ENCODE measurements around the gene SULT1A1.

SULT1A1 gene

DNA sequence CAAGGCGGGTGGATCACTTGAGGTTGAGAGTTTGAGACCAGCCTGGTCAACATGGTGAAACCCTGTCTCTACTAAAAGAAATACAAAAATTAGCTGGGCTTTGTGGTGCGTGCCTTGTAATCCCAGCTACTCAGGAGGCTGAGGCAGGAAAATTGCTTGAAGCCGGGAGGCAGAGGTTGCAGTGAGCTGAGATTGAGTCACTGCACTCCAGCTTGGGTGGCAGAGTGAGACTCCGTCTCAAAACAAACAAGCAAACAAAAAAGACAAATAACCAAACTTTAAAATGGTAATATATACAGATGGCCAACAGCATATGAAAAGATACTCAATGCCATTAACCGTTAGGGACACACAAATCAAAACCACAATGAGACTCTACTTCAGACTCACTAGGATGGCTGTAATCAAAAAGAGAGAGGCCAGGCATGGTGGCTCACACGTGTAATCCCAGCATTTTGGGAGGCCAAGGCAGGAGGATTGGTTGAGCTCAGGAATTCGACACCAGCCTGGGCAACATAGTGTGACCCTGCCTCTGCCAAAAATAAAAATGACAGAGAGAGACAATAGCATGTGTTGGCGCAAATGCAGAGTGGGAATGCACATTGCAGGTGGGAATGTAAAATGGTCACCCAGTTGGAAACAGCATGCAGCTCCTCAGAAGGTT lies 34.3 kb downstream of the SULT1A1 start:
- TF ChIP-seq GATA3 (IDR thresholded peaks at IDR 0.05; ENCODE audit: low read depth, low read length), result no peak
- no peak for TF ChIP-seq GATA2 (IDR thresholded peaks at IDR 0.05; ENCODE audit: low read depth, low read length)

DNA sequence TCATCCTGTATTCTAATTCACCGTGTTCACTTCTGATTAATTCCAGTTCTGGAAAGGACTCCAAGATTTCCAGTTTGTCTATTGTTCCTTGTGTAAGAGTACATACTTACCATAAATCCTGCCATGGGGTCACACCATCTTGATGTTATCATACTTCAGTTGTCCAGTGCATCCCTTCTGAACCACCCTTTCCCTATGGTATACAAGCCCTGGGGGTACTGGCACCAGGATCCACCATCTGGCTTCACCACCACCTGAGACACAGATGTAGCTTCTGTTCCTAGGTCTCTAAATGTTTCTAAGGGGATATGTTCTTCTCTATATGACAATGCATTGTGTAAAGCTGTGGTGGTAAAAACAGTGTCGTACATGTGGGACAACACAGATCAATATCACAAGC lies 34.9 kb downstream of the SULT1A1 start:
- TF ChIP-seq GATA2 (IDR thresholded peaks at IDR 0.05; ENCODE audit: low read depth, low read length), result peak; percentile 34; the same call in 1 of the 2 replicates
- TF ChIP-seq GATA3 (IDR thresholded peaks at IDR 0.05; ENCODE audit: low read depth, low read length), result peak; percentile 36; the same call in 1 of the 2 replicates

DNA sequence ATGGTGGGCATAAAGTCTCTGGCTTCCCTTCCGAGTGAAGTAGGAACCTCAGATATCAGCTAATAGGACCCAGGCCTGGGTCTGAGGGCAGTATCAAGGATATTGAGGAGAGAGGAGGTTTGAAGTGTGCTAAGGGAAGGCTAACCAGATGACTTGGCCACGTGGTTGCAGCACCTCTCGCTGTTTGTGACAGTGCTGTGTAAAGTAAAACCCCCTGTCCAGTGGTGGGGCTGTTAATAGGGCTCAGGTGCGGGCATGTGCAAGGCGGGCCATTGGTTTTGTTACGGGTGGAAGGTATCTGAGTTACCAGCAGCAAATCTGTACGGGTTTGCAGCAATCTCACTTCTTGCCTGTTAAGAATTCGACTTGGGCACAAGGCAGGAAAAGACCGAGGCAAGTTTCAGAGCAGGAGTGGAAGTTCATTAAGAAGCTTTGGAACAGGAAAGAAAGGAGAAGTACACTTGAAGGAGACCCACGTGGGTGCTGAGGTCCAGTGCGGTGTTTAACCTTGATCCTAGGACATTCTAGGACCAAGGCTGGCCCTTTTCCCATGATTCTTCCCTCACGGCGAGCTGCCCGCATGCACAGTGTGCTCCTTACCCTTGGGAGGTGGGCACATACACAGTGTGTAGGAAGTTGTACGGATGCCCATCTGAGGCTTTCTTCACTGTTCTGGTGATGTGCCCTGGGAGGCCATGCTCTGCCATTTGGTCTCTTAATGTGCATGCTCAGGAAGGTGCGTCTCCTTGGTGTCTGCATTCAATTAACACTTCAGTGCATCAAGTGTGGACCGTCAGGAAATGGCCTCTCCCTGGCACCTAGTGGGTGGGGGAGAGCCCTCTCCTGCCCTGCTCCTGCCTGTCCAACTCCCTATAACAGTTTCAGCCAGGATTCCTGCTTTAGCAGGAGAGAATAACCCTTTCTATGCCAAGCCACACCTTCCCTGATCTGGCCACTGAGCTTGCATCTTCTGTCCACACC lies 35.8 kb downstream of the SULT1A1 start:
- TF ChIP-seq GATA3 (IDR thresholded peaks at IDR 0.05; ENCODE audit: low read depth, low read length) (no peak), GATA2 (IDR thresholded peaks at IDR 0.05; ENCODE audit: low read depth, low read length) (no peak)

DNA sequence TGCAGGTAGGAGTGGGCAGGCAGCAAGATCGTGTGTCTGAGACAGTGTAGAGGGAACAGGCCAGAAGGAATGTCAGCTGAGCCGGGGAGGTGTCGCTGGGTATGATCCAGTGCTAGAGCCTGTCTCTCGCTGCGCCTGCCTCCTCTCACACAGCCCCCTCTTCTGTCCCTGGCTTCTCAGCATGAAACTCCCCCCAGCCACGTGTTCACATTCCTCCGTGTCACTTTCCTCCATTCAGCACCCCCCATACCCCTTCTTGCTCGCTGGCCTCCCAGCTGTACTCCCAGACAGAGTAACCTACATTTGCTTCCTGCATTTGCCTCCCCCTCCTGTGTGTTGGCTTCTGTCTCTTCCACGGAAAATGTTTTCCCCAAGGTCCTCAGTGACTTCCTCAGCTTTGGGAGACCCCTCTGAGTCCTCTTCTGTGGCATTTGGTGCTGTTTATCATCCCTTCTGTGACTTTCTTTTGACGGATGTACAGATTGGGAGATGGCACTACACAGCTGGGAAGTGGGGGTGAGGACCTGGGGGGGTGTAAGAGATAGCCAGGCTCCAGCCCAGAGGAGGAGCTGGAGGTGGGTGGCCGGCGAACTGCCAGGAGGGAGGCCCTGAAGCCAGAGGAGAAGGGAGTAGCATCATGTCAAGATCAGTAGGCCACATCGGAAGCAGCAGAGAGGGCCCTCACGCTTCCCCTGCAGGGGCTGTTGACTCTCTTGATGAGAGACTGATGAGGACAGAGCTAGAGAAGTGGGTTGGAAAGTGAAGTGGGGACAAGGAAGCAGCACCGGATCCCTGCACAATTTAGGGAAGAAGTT lies 36.9 kb downstream of the SULT1A1 start:
- TF ChIP-seq GATA3 (IDR thresholded peaks at IDR 0.05; ENCODE audit: low read depth, low read length), result no peak
- TF ChIP-seq GATA2 (IDR thresholded peaks at IDR 0.05; ENCODE audit: low read depth, low read length), result no peak

DNA sequence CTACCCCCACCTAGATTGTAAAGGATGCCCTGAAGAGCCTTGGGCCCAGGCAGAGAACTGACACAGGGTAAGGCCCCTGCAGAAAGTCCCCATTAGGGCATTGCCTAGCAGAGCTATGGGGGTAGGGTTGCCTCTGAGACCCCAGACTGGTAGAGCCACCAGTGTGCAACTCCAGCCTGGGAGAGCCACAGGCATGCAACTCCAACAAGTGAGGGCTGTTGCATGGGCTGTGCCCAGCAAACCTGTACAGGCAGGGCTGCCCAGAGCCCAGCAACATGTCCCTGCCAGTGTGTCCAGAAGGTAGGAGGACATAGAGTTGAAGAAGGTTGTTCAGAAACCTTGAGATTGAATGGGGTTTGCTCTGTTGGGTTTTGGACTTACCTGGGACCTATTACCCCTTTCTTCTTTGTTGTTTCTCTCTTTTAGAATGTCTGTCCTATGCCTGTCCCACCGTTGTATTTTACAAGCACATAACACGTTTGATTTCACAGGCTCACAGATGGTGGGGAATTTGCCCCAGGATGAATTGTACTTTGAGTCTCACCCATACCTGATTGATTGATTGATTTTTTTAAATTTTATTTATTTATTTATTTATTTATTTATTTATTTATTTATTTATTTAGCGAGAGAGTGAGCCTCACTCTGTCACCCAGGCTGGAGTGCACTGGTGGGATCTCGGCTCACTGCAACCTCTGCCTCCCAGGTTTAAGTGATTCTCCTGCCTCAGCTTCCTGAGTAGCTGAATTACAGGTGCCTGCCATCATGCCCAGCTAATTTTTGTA lies 39.7 kb downstream of the SULT1A1 start:
- no peak for TF ChIP-seq GATA2 (IDR thresholded peaks at IDR 0.05; ENCODE audit: low read depth, low read length)
- no peak for TF ChIP-seq GATA3 (IDR thresholded peaks at IDR 0.05; ENCODE audit: low read depth, low read length)

DNA sequence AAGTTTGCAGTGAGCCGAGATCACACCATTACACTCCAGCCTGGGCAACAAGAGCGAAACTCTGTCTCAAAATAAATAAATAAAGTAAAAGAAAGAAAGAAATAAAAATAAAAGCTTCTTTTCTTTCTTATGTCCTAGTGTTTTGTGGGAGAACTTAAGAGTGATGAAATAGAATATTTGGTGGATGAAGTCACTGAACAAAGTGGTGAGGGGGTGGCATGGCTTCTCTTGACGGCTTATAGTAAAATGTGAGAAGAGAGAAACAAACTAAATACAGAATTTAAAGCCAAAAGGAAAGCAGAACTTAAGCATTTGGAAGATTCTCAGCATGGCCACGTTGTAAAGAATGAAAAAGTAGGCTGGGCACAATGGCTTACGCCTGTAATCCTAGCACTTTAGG lies 40.8 kb downstream of the SULT1A1 start:
- TF ChIP-seq GATA3 (IDR thresholded peaks at IDR 0.05; ENCODE audit: low read depth, low read length) (no peak), GATA2 (IDR thresholded peaks at IDR 0.05; ENCODE audit: low read depth, low read length) (no peak)

DNA sequence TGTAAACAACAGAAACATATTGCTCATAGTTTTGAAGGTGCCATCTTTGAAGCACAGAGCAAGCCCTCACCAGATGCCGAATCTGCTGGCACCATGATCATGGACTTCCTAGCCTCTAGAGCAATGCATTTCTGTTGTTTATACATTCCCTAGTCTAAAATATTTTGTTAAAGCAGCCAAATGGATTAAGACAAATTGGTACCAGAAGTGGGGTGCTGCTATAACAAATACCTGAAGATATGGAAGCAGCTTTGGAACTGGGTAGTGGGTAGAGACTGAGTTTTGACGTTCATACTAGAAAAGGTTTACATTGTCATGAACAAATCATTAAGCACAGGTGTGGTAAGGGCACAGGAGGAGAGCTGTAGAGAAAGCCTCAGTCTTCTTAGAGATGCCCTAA lies 42.6 kb downstream of the SULT1A1 start:
- TF ChIP-seq GATA2 (IDR thresholded peaks at IDR 0.05; ENCODE audit: low read depth, low read length), result no peak
- no peak for TF ChIP-seq GATA3 (IDR thresholded peaks at IDR 0.05; ENCODE audit: low read depth, low read length)

DNA sequence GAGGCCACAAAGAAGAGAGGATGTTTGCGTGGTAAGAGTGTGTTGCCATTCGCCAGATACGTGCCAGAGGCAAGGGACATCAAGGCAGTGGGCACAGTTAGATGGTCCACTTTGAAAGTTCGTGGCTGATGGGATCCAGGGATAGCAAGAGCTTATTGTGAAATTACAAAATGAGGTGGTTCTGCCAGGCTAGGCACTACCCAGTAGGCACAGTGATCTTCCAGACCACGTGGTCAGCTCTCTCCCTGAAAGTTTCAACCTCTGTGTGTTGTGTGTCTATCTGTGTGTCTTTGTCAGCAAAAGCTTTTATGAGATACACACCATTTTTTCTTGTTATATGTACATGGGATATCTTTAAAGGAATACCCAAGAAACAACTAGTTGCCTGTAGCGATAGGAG lies 46.6 kb downstream of the SULT1A1 start:
- TF ChIP-seq GATA3 (IDR thresholded peaks at IDR 0.05; ENCODE audit: low read depth, low read length), result no peak
- no peak for TF ChIP-seq GATA2 (IDR thresholded peaks at IDR 0.05; ENCODE audit: low read depth, low read length)

DNA sequence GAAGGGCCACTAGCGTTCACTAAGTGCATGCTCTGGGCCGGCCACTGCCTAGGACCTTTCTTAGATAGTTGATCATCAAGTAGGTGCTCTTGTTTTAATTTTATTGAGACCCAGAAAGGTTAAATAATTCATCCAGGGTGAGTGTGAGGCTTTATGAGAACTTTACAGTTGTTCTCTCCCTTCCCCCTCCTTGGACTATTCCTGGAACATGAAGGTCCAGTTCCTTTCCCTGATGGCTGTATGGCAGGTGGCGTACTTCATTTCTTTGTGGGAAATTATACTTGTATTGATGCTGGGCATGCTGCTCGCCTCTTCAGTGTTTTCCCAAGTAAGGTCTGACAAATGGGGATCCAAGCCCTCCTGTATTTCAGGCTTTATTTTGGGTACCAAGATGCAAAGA lies 47.6 kb downstream of the SULT1A1 start:
- TF ChIP-seq GATA2 (IDR thresholded peaks at IDR 0.05; ENCODE audit: low read depth, low read length), result no peak
- TF ChIP-seq GATA3 (IDR thresholded peaks at IDR 0.05; ENCODE audit: low read depth, low read length), result no peak

DNA sequence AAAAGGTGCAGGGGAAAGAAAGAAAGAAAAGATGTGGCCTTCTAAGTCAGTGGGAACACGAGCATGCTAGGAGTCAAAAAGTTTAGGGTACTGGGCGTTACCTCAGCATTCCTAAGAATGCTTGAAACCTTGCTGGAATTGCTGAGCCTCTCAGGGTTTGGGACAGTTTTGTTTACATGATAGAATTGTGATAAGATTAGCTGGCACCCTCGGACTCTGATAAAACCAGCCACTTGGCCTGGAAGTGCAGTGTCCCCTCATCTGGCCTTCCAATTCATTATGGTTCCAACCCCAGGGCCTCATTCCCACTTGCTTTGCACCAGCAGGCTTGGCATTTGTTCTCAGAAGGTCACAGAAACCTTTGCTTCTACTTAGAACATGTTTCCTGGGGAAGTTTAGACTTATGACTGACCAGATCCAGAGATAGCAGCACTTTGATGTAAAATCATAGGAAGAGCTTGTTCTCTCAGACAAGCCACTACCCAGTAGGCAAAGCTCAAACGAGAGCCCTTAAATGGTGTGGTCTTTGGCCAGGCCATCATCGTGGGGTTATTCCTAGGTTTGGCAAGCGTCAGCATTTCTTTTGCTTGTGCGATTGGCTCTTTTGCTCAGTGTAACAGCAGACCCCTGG lies 48.2 kb downstream of the SULT1A1 start:
- no peak for TF ChIP-seq GATA2 (IDR thresholded peaks at IDR 0.05; ENCODE audit: low read depth, low read length)
- TF ChIP-seq GATA3 (IDR thresholded peaks at IDR 0.05; ENCODE audit: low read depth, low read length), result no peak

DNA sequence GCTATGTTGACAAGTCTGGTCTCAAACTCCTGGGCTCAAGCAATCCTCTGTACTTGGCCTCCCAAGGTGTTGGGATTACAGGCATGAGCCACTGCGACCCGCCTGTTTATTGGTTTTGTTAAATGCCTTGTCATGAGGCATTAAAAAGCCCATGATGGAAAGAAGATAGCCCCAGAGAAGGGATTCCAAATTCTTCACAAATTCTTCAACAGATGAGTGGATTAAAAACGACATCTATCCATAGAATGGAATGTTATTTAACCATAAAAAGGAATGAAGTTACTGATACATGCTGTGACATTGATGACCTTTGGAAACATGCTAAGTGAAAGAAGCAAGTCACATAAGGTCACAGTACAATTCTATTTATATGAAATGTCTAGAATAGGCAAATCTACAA lies 51.4 kb downstream of the SULT1A1 start:
- TF ChIP-seq GATA3 (IDR thresholded peaks at IDR 0.05; ENCODE audit: low read depth, low read length) (no peak), GATA2 (IDR thresholded peaks at IDR 0.05; ENCODE audit: low read depth, low read length) (no peak)

DNA sequence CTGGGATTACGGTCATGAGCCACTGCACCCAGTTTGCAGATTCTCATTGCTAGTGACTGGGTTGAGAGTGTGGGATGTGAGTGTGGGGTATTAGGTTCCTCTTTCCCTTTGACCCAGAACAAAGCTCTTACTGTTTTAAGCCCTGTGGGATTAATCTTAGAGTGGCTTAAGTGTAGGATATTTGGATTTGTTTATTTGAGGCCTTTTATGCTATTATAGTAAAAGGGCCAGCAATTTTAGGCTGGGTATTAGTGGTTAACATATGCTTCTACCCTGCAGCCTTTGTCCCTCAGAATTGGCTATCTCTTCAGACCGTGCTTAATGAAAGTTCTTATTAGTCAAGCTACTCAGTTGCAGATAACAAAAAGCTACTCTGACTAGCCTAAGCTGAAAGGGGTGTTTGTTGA lies 52.9 kb downstream of the SULT1A1 start:
- no peak for TF ChIP-seq GATA3 (IDR thresholded peaks at IDR 0.05; ENCODE audit: low read depth, low read length)
- no peak for TF ChIP-seq GATA2 (IDR thresholded peaks at IDR 0.05; ENCODE audit: low read depth, low read length)

DNA sequence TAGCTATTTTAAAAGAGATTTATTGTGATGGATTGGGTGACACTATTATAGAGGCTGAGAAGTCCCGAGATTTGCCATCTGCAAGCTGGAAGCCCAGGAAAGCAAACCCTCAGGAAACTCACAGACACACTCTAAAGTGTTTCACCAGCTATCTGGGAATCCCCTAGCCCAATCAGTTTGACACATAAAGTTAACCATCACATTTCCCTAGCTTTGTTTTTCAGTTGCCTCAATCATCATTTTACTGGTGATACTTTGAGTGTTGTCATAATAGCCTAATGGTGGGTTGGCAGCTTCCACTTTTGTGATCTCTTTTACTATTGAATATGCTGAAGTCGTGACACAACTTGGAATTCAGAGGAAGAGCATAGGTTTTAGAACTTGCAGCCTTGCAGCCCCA lies 54.3 kb downstream of the SULT1A1 start:
- TF ChIP-seq GATA3 (IDR thresholded peaks at IDR 0.05; ENCODE audit: low read depth, low read length) (no peak), GATA2 (IDR thresholded peaks at IDR 0.05; ENCODE audit: low read depth, low read length) (no peak)

Data from SH-SY5Y (cell line).